ENCODE measurements around the gene WNT8B. TPM values are rescaled to one million over a fixed set of nuclear protein-coding genes. Genes with fewer than 3 reads are reported as not detected.

The WNT8B gene
- total RNA-seq, 1 donor from 2014 or later = not detected

GRCh38 chr10:100518761-100519241 lies 56.0 kb downstream of the WNT8B start:
- peak; percentile 84 for DNase-seq (ENCODE audit: low read depth)

GRCh38 chr10:100519311-100520051 lies 56.7 kb downstream of the WNT8B start, which contains the start of gene SEC31B:
SEC31B (minus strand) TSS chr10:100519861; CDS start chr10:100516952, 2,909 bp downstream.
- peak; percentile 35 for DNase-seq (ENCODE audit: low read depth)

- no peak for DNase-seq (ENCODE audit: low read depth)
Observed at GRCh38 chr10:100520811-100521210, 58.0 kb downstream of the WNT8B start.

GRCh38 chr10:100522107-100522801 lies 59.4 kb downstream of the WNT8B start:
- no peak for DNase-seq (ENCODE audit: low read depth)

- no peak for DNase-seq (ENCODE audit: low read depth)
Observed at GRCh38 chr10:100522945-100523344, 60.1 kb downstream of the WNT8B start.

- no peak for DNase-seq (ENCODE audit: low read depth)
Observed at GRCh38 chr10:100524206-100524605, 61.4 kb downstream of the WNT8B start.

GRCh38 chr10:100524638-100525037 lies 61.8 kb downstream of the WNT8B start:
- DNase-seq (ENCODE audit: low read depth) = no peak

GRCh38 chr10:100528123-100528886 lies 65.5 kb downstream of the WNT8B start:
- no peak for DNase-seq (ENCODE audit: low read depth)

GRCh38 chr10:100528921-100529474 lies 66.2 kb downstream of the WNT8B start:
- peak; percentile 34 for DNase-seq (ENCODE audit: low read depth)

- peak; percentile 94 for DNase-seq (ENCODE audit: low read depth)
Observed at GRCh38 chr10:100529475-100530298, 66.9 kb downstream of the WNT8B start, which contains the start of gene NDUFB8. NDUFB8 (minus strand) TSS chr10:100529871; CDS start chr10:100529851, 20 bp downstream.

- no peak for DNase-seq (ENCODE audit: low read depth)
Observed at GRCh38 chr10:100531761-100532160, 69.0 kb downstream of the WNT8B start.

Other genes starting within 250 kb of the WNT8B start
- 21.3 and 22.3 TPM in 2 replicates for gene CHUK, start 233.4 kb upstream of the WNT8B start, total RNA-seq
- 14.2 and 18.6 TPM in 2 replicates for gene CWF19L1, start 195.4 kb upstream of the WNT8B start, total RNA-seq
- gene BLOC1S2, start 176.3 kb upstream of the WNT8B start, total RNA-seq = 70.5 TPM in 2 replicates
- gene PKD2L1, start 132.8 kb upstream of the WNT8B start, total RNA-seq = 0.13 TPM in 1 of 2 replicates, not detected in the other
- 502 and 937 TPM in 2 replicates for gene SCD, start 115.8 kb upstream of the WNT8B start, total RNA-seq
- 4.9 and 6.9 TPM in 2 replicates for gene SEC31B, start 56.9 kb downstream of the WNT8B start, total RNA-seq
- 145 and 161 TPM in 2 replicates for gene NDUFB8, start 66.9 kb downstream of the WNT8B start, total RNA-seq
- 20.9 and 23.9 TPM in 2 replicates for gene HIF1AN, start 72.9 kb downstream of the WNT8B start, total RNA-seq

Measured in myocyte (in vitro differentiated cells).